Neural crest cell (in vitro differentiated cells): Measurements from ENCODE around the gene ZNF578. TPM values are rescaled to one million over a fixed set of nuclear protein-coding genes. Genes with fewer than 3 reads are reported as not detected.
A peak's percentile ranks its signal among the peaks of the same experiment; 100 is the strongest.
"Not testable (repeated sequence)": the region's sequence is repeated elsewhere in the genome, so short reads cannot be mapped to it uniquely, and the experiment has no call there.

Experiments used
- DNase-seq: peaks from one replicate; pipeline ENCODE4 v3.0.0; 2021; ENCODE audit warnings: low read depth, mixed read lengths, low spot score
- H3K27ac Mint-ChIP-seq: one replicate; pipeline ENCODE4 v1.8.0; 2021; ENCODE audit warnings: mild to moderate bottlenecking, mixed read lengths; ENCODE audit not compliant: unreplicated experiment
- H3K27me3 Mint-ChIP-seq: 2 replicates; pipeline ENCODE4 v1.8.0; 2021; ENCODE audit warnings: low read depth, mild to moderate bottlenecking, mixed read lengths
- H3K36me3 Mint-ChIP-seq: 2 replicates; pipeline ENCODE4 v1.8.0; 2021; ENCODE audit warnings: low read depth, mild to moderate bottlenecking, mixed read lengths
- H3K4me1 Mint-ChIP-seq: 2 replicates; pipeline ENCODE4 v1.8.0; 2021; ENCODE audit warnings: mixed read lengths
- H3K4me3 Mint-ChIP-seq: one replicate; pipeline ENCODE4 v1.8.0; 2021; ENCODE audit warnings: mild to moderate bottlenecking, mixed read lengths
- H3K9me3 Mint-ChIP-seq: 2 replicates; pipeline ENCODE4 v1.8.0; 2021; ENCODE audit warnings: mixed read lengths
- CTCF ChIP-seq: fragments of 200-600 bp; sonication (generic); conservative IDR thresholded peaks from 2 replicates; pipeline ENCODE4 v1.5.0; 2021; ENCODE audit warnings: antibody characterized with exemption, mild to moderate bottlenecking
- total RNA-seq: library from RNA; stranded (reverse); gene quantifications from 2 replicates; pipeline ENCODE4 v1.2.1, GENCODE V29; 2021

Gene ZNF578
- total RNA-seq, 1 donor from 2014 or later = 0.65 TPM

GRCh38 chr19:52507266-52507665 lies 53.9 kb downstream of the ZNF578 start:
- H3K9me3 Mint-ChIP-seq = peaks cover 12% of the 10 kb centered on the region

GRCh38 chr19:52516191-52516590 lies 62.8 kb downstream of the ZNF578 start:
- H3K27ac Mint-ChIP-seq = no peak overlapping the region
- H3K4me1 Mint-ChIP-seq = peaks cover 17% of the 10 kb centered on the region
- H3K36me3 Mint-ChIP-seq = peaks cover 15% of the 10 kb centered on the region
- no peak overlapping the region for H3K4me3 Mint-ChIP-seq
- DNase-seq = no peak
- TF ChIP-seq CTCF = no peak
- H3K9me3 Mint-ChIP-seq = peaks cover 11% of the 10 kb centered on the region
- H3K27me3 Mint-ChIP-seq = no peaks in the 10 kb centered on the region

More at GRCh38 chr19:52507266-52507665, 53.9 kb downstream of the ZNF578 start:
- Mint-ChIP-seq H3K4me3 (no peak overlapping the region), H3K27ac (no peak overlapping the region), H3K36me3 (peaks cover 11% of the 10 kb centered on the region), H3K4me1 (no peaks in the 10 kb centered on the region), H3K27me3 (no peaks in the 10 kb centered on the region)
- DNase-seq = no peak
- no peak for TF ChIP-seq CTCF

GRCh38 chr19:52518646-52519045 lies 65.3 kb downstream of the ZNF578 start:
- peaks cover 17% of the 10 kb centered on the region for H3K4me1 Mint-ChIP-seq
- peaks cover 6% of the 10 kb centered on the region for H3K36me3 Mint-ChIP-seq
- H3K4me3 Mint-ChIP-seq = no peak overlapping the region
- no peak overlapping the region for H3K27ac Mint-ChIP-seq
- H3K27me3 Mint-ChIP-seq = no peaks in the 10 kb centered on the region
- no peak for DNase-seq
- H3K9me3 Mint-ChIP-seq = peaks cover 2% of the 10 kb centered on the region
- TF ChIP-seq CTCF = no peak

- not testable (repeated sequence) for H3K27me3 Mint-ChIP-seq, H3K27ac Mint-ChIP-seq, H3K9me3 Mint-ChIP-seq, DNase-seq, H3K4me3 Mint-ChIP-seq, H3K36me3 Mint-ChIP-seq
- H3K4me1 Mint-ChIP-seq = peaks cover 17% of the 10 kb centered on the region
Observed at GRCh38 chr19:52519175-52519574, 65.8 kb downstream of the ZNF578 start.

- H3K4me3 Mint-ChIP-seq = no peak overlapping the region
- no peaks in the 10 kb centered on the region for H3K27me3 Mint-ChIP-seq
- DNase-seq = no peak
- TF ChIP-seq CTCF = no peak
- no peaks in the 10 kb centered on the region for H3K9me3 Mint-ChIP-seq
- H3K36me3 Mint-ChIP-seq = peaks cover 3% of the 10 kb centered on the region
- no peak overlapping the region for H3K27ac Mint-ChIP-seq
- H3K4me1 Mint-ChIP-seq = peaks cover 17% of the 10 kb centered on the region
Observed at GRCh38 chr19:52520013-52520412, 66.7 kb downstream of the ZNF578 start.

GRCh38 chr19:52522551-52522950 lies 69.2 kb downstream of the ZNF578 start:
- no peaks in the 10 kb centered on the region for H3K9me3 Mint-ChIP-seq
- H3K4me1 Mint-ChIP-seq = peaks cover 24% of the 10 kb centered on the region
- H3K36me3 Mint-ChIP-seq = no peaks in the 10 kb centered on the region
- TF ChIP-seq CTCF = no peak
- H3K27me3 Mint-ChIP-seq = no peaks in the 10 kb centered on the region
- no peak overlapping the region for H3K27ac Mint-ChIP-seq
- DNase-seq = no peak
- peak overlapping the region; percentile 39 for H3K4me3 Mint-ChIP-seq
